Liver (tissue), 9 donors: ENCODE measurements around the gene PPP2R2D. TPM values are rescaled to one million over a fixed set of nuclear protein-coding genes. Genes with fewer than 3 reads are reported as not detected.

Experiments used
- DNase-seq: peaks from one replicate; pipeline ENCODE4 v3.0.0-alpha.2; 2017; ENCODE audit warnings: low spot score
- H3K27ac ChIP-seq, 2 donors: one replicate each; pipeline ENCODE4 v1.7.0; 2013; ENCODE audit warnings: inconsistent platforms in 2 of 2, low read length in 2 of 2, control low read depth in 1 of 2, low read depth in 1 of 2, mild to moderate bottlenecking in 1 of 2
- H3K27me3 ChIP-seq, 4 donors: one replicate each; pipeline versions ENCODE4 v1.6.1 to v1.7.0; 2013; ENCODE audit warnings: low read length in 3 of 4, inconsistent platforms in 1 of 4, mild to moderate bottlenecking in 1 of 4, moderate library complexity in 1 of 4; ENCODE audit not compliant: control insufficient read depth in 4 of 4, insufficient read depth in 4 of 4
- H3K36me3 ChIP-seq, 4 donors: one replicate each; pipeline versions ENCODE4 v1.6.1 to v1.7.0; 2013; ENCODE audit warnings: low read length in 3 of 4, mild to moderate bottlenecking in 3 of 4, low read depth in 1 of 4, moderate library complexity in 1 of 4; ENCODE audit not compliant: control insufficient read depth in 4 of 4, insufficient read depth in 3 of 4
- H3K4me1 ChIP-seq, 4 donors: one replicate each; pipeline versions ENCODE4 v1.6.1 to v1.7.0; 2013; ENCODE audit warnings: low read length in 3 of 4, mild to moderate bottlenecking in 3 of 4, moderate library complexity in 1 of 4; ENCODE audit not compliant: control insufficient read depth in 4 of 4, insufficient read depth in 4 of 4
- H3K4me3 ChIP-seq, 3 donors: one replicate each; pipeline versions ENCODE4 v1.6.1 to v1.7.0; 2013; ENCODE audit warnings: low read length in 3 of 3, control low read depth in 1 of 3, low read depth in 1 of 3, mild to moderate bottlenecking in 1 of 3
- H3K9ac ChIP-seq, 2 donors: one replicate each; pipeline ENCODE4 v1.7.0; 2013; ENCODE audit warnings: low read length in 2 of 2, mild to moderate bottlenecking in 2 of 2, moderate library complexity in 2 of 2, control low read depth in 1 of 2, low read depth in 1 of 2
- H3K9me3 ChIP-seq, 4 donors: one replicate each; pipeline versions ENCODE4 v1.6.1 to v1.7.0; 2013; ENCODE audit warnings: low read length in 3 of 4; ENCODE audit not compliant: control insufficient read depth in 4 of 4
- FOXA1 ChIP-seq: IDR thresholded peaks from 2 replicates; pipeline ENCODE4 v1.6.1; 2016; ENCODE audit warnings: antibody characterized with exemption
- GABPA ChIP-seq, 2 donors: IDR thresholded peaks in 1 of 2; conservative IDR thresholded peaks in 1 of 2; 2 replicates each; pipeline ENCODE4 v1.6.1; 2016; ENCODE audit warnings: antibody characterized with exemption in 2 of 2, mild to moderate bottlenecking in 1 of 2, moderate library complexity in 1 of 2
- HNF4G ChIP-seq: IDR thresholded peaks from 2 replicates; pipeline ENCODE4 v1.6.1; 2016; ENCODE audit warnings: antibody characterized with exemption
- JUND ChIP-seq, 2 donors: IDR thresholded peaks; 2 replicates each; pipeline ENCODE4 v1.6.1; 2016; ENCODE audit warnings: antibody characterized with exemption in 2 of 2
- MAX ChIP-seq: IDR thresholded peaks from 2 replicates; pipeline ENCODE4 v1.6.1; 2016; ENCODE audit warnings: antibody characterized with exemption
- RAD21 ChIP-seq, 2 donors: IDR thresholded peaks; 2 replicates each; pipeline ENCODE4 v1.6.1; 2016; ENCODE audit warnings: antibody characterized with exemption in 2 of 2, mild to moderate bottlenecking in 2 of 2
- RXRA ChIP-seq, 2 donors: IDR thresholded peaks; 2 replicates each; pipeline ENCODE4 v1.6.1; 2017 to 2018; ENCODE audit warnings: antibody characterized with exemption in 2 of 2, mild to moderate bottlenecking in 1 of 2
- SP1 ChIP-seq: IDR thresholded peaks from 2 replicates; pipeline ENCODE4 v1.6.1; 2018; ENCODE audit warnings: antibody characterized with exemption, mild to moderate bottlenecking
- TAF1 ChIP-seq: conservative IDR thresholded peaks from 2 replicates; pipeline ENCODE4 v1.6.1; 2016; ENCODE audit warnings: antibody characterized with exemption, mild to moderate bottlenecking
- YY1 ChIP-seq: IDR thresholded peaks from 2 replicates; pipeline ENCODE4 v1.6.1; 2016; ENCODE audit warnings: antibody characterized with exemption, mild to moderate bottlenecking
- WGBS: extraction: QIAGEN DNeasy Blood & Tissue Kit; methylation state at CpG from one replicate; pipeline ENCODE4 v1.1.7; 2013; 5-methylcytosine and 5-hydroxymethylcytosine counted together
- polyA plus RNA-seq, 2 donors: library from polyadenylated mRNA; stranded (reverse) in 1 of 2; unstranded in 1 of 2; fragments of 200-250 nt in 1 of 2; fragments of >200 nt in 1 of 2; fragmentation: Nextera tagmentation in 1 of 2; extraction: Ambion mirVana in 1 of 2; gene quantifications; one replicate each; pipeline versions ENCODE4 v1.2.1 to v1.2.3, GENCODE V29; 2013 to 2015
- total RNA-seq, 2 donors: library from RNA; depleted of rRNA; stranded (reverse); fragments of >200 nt; gene quantifications; one replicate each; pipeline ENCODE4 v1.2.3, GENCODE V29; 2014
- TF ChIP-seq, protein P1 (sequence below): fragments of 150-350 bp; IDR thresholded peaks from 2 replicates; pipeline ENCODE4 v1.5.1; 2017; ENCODE audit warnings: improper control_type of control experiment, low read depth, low read length; ENCODE audit not compliant: missing input control
- TF ChIP-seq, protein P2 (sequence below): IDR thresholded peaks from 2 replicates; pipeline ENCODE4 v1.6.1; 2016; ENCODE audit warnings: antibody characterized with exemption
- donor health status: healthy.
- donor health status: healthy.
- donor health status: healthy.
- donor health status: healthy.
- donor health status: healthy.

Gene PPP2R2D
- total and polyA plus RNA-seq, 4 donors, result 5.9 to 20.5 (median 14.3) TPM

DNA sequence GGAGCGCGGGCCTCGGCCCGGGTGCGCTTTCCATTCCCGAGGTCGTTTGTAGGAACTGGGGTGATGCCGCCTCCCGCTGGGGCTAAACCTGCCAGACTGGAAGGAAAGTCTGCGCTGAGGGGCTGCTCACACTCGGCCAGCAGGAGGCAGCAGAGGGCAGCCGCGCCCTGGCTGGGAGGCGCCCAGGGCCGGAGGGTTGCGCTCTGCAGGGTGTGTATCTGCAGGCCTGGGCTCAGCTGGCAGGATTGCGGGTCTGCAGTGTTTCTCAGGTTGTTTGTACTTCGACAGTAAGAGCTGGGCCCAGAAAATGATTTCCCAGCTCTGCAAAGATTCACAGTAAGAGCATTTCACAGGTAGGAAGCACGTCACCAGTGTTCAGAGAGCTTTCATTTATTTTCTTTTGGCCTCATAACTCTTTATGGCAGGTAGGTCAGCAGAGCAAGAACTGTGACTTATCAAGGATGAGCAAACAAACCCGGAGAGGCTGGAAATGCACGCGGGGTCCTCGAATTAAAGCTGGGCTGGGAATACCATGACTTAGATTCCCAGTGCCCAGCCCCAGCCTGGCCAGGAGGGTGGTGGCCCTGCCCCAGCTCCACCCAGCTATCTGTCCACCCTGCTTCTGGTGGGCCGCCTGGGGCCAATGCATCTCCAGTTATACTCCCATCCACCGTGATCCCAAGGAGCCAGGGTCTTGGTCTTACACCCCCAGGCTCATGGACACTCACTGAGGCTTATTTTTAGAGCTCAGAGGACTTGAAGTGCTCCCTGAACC, 15.2 kb upstream of the PPP2R2D start:
- H3K9ac ChIP-seq, result no peak overlapping the region
- 13% methylated on average over 25 of the region's 25 CpGs for WGBS
- H3K27ac ChIP-seq, result no peak overlapping the region
- no peak overlapping the region for H3K4me3 ChIP-seq
- TF ChIP-seq, protein P1, sequence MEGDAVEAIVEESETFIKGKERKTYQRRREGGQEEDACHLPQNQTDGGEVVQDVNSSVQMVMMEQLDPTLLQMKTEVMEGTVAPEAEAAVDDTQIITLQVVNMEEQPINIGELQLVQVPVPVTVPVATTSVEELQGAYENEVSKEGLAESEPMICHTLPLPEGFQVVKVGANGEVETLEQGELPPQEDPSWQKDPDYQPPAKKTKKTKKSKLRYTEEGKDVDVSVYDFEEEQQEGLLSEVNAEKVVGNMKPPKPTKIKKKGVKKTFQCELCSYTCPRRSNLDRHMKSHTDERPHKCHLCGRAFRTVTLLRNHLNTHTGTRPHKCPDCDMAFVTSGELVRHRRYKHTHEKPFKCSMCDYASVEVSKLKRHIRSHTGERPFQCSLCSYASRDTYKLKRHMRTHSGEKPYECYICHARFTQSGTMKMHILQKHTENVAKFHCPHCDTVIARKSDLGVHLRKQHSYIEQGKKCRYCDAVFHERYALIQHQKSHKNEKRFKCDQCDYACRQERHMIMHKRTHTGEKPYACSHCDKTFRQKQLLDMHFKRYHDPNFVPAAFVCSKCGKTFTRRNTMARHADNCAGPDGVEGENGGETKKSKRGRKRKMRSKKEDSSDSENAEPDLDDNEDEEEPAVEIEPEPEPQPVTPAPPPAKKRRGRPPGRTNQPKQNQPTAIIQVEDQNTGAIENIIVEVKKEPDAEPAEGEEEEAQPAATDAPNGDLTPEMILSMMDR, result peak; percentile 94
- TF ChIP-seq JUND (IDR thresholded peaks at IDR 0.05), result no peak
- TF ChIP-seq, protein P2, sequence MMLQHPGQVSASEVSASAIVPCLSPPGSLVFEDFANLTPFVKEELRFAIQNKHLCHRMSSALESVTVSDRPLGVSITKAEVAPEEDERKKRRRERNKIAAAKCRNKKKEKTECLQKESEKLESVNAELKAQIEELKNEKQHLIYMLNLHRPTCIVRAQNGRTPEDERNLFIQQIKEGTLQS, result no peak
- TF ChIP-seq HNF4G, result no peak
- peak; percentile 94 to 99 for TF ChIP-seq RAD21 (IDR thresholded peaks at IDR 0.05)
- TF ChIP-seq TAF1, result no peak
- TF ChIP-seq GABPA (IDR thresholded peaks at IDR 0.05 in 1 of 2, conservative IDR thresholded peaks at IDR 0.05 in 1 of 2), result no peak
- no peak for TF ChIP-seq MAX
- DNase-seq, result peak; percentile 87
- H3K4me1 ChIP-seq, result peaks cover 0 to 6% (median 3%) of the 10 kb centered on the region in 4 donors
- no peaks in the 10 kb centered on the region for H3K9me3 ChIP-seq
- no peaks in the 10 kb centered on the region for H3K27me3 ChIP-seq
- no peaks in the 10 kb centered on the region for H3K36me3 ChIP-seq

DNA sequence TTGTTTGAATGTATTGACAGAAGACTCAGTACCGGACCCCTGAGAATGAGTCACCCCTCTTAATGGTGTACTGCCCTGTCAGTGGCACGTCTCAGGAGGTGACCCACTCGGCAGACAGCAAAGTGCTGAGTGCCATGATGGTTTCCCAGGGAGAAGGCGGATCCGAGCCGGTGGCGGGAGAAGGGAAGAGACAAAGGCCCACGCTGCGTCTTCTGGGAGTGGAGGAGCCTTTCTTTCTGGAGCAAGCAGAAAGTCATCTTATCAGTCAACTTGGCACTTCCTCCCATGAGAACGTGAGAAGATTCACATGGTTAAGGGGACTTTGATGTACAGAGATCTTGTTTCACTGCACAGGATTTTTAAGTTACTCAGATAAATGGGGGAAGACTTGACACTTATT, 14.6 kb upstream of the PPP2R2D start:
- H3K27ac ChIP-seq, result no peak overlapping the region
- 80% methylated on average over 10 of the region's 10 CpGs for WGBS
- no peak for TF ChIP-seq SP1
- H3K27me3 ChIP-seq, result no peaks in the 10 kb centered on the region
- no peak for DNase-seq
- H3K36me3 ChIP-seq, result no peaks in the 10 kb centered on the region
- H3K9ac ChIP-seq, result no peak overlapping the region
- H3K4me3 ChIP-seq, result no peak overlapping the region
- H3K9me3 ChIP-seq, result no peaks in the 10 kb centered on the region
- H3K4me1 ChIP-seq, result peaks cover 0 to 6% (median 3%) of the 10 kb centered on the region in 4 donors

GRCh38 chr10:131888186-131888604, 12.6 kb upstream of the PPP2R2D start:
- 78% methylated on average over 6 of the region's 6 CpGs for WGBS

GRCh38 chr10:131889755-131890154, 11.1 kb upstream of the PPP2R2D start:
- WGBS, result 95% methylated on average over 9 of the region's 9 CpGs
- Histone ChIP-seq H3K9ac (no peak overlapping the region), H3K27me3 (no peaks in the 10 kb centered on the region), H3K36me3 (no peaks in the 10 kb centered on the region), H3K4me1 (peaks cover 0 to 6% (median 3%) of the 10 kb centered on the region in 4 donors), H3K27ac (no peak overlapping the region), H3K9me3 (no peaks in the 10 kb centered on the region), H3K4me3 (no peak overlapping the region)
- no peak for TF ChIP-seq HNF4G
- no peak for TF ChIP-seq RAD21 (IDR thresholded peaks at IDR 0.05)
- no peak for TF ChIP-seq RXRA (IDR thresholded peaks at IDR 0.05)
- no peak for TF ChIP-seq TAF1
- no peak for TF ChIP-seq GABPA (IDR thresholded peaks at IDR 0.05 in 1 of 2, conservative IDR thresholded peaks at IDR 0.05 in 1 of 2)
- TF ChIP-seq, protein P1, result no peak
- no peak for TF ChIP-seq FOXA1
- DNase-seq, result no peak

More at GRCh38 chr10:131888186-131888604, 12.6 kb upstream of the PPP2R2D start:
- Histone ChIP-seq H3K27ac (no peak overlapping the region), H3K4me1 (peaks cover 0 to 6% (median 3%) of the 10 kb centered on the region in 4 donors), H3K4me3 (no peak overlapping the region), H3K9ac (no peak overlapping the region), H3K36me3 (no peaks in the 10 kb centered on the region), H3K27me3 (no peaks in the 10 kb centered on the region), H3K9me3 (no peaks in the 10 kb centered on the region)
- no peak for DNase-seq
- TF ChIP-seq TAF1, result no peak
- no peak for TF ChIP-seq YY1
- TF ChIP-seq RXRA (IDR thresholded peaks at IDR 0.05), result no peak
